HCT116 (cell line): ENCODE data around the gene STMP1. TPM values are rescaled to one million over a fixed set of nuclear protein-coding genes. Genes with fewer than 3 reads are reported as not detected.

Experiments used
- ATAC-seq: fragments of 200-7000 bp; cut with Tn5 transposase; 2 replicates; pipeline ENCODE4 v1.9.1; 2020; ENCODE audit warnings: mild to moderate bottlenecking, moderate library complexity
- BruUV-seq: library from RNA; stranded (reverse); fragments of 400-500 nt; replicated peaks from 2 replicates; lab custom pipeline; 2021; lab: Mats Ljungman, UMichigan
- CTCF ChIA-PET: fragments of 300-600 bp; sonication (Branson Sonifier 250); formaldehyde crosslinking; loops from one replicate; lab custom pipeline; 2021; ENCODE audit warnings: antibody characterized with exemption; lab: Charles Lee
- POLR2A ChIA-PET: fragments of 300-600, 350-600 bp; sonication (Branson Sonifier 250); formaldehyde crosslinking; loops from one replicate; lab custom pipeline; 2021; ENCODE audit warnings: antibody characterized with exemption; lab: Charles Lee
- RAD21 ChIA-PET, 2 experiments: fragments of 300-600 bp; sonication (Branson Sonifier 250); formaldehyde crosslinking; loops; one replicate each; lab custom pipeline; 2023; ENCODE audit warnings: low total read pairs in 2 of 2; ENCODE audit not compliant: uncharacterized antibody in 2 of 2, unreplicated experiment in 2 of 2, low non-redundant PET in 1 of 2; lab: Charles Lee
- DNase-seq: peaks from one replicate; pipeline ENCODE4 v3.0.0-alpha.2; 2010; ENCODE audit warnings: low read depth, low spot score
- H2AFZ ChIP-seq: fragments of 200-600 bp; shearing (Covaris generic), sonication (generic); 2 replicates; pipeline ENCODE4 v1.6.1; 2017; ENCODE audit warnings: low read depth, mixed run types, mixed read lengths, antibody characterized with exemption, low read length; ENCODE audit not compliant: poor library complexity, severe bottlenecking
- H3K27ac ChIP-seq: 2 replicates; pipeline ENCODE4 v1.5.1; 2012; ENCODE audit warnings: low read depth, low read length
- H3K27me3 ChIP-seq: fragments of 200-600 bp; sonication (generic); 2 replicates; pipeline ENCODE4 v1.6.1; 2016; ENCODE audit warnings: mixed run types, low read length, mixed read lengths; ENCODE audit not compliant: insufficient read depth
- H3K36me3 ChIP-seq, 2 experiments: fragments of 200-500 bp in 1 of 2; fragments of 200-600 bp in 1 of 2; sonication (Bioruptor generic) in 1 of 2; sonication (generic) in 1 of 2; 2 replicates each; pipeline versions ENCODE4 v1.5.1 to v1.6.1; 2014 to 2016; ENCODE audit warnings: low read length in 2 of 2, inconsistent platforms in 1 of 2, mixed read lengths in 1 of 2, mixed run types in 1 of 2; ENCODE audit not compliant: insufficient read depth in 2 of 2, control insufficient read depth in 1 of 2
- H3K4me1 ChIP-seq, 2 experiments: fragments of 200-600 bp in 1 of 2; sonication (generic) in 1 of 2; 2 replicates each; pipeline versions ENCODE4 v1.5.1 to v1.6.1; 2012 to 2017; ENCODE audit warnings: low read length in 2 of 2, inconsistent platforms in 1 of 2, mild to moderate bottlenecking in 1 of 2, mixed read lengths in 1 of 2, mixed run types in 1 of 2, moderate library complexity in 1 of 2; ENCODE audit not compliant: insufficient read depth in 2 of 2, control insufficient read depth in 1 of 2
- H3K4me2 ChIP-seq: fragments of 200-600 bp; sonication (generic); 2 replicates; pipeline ENCODE4 v1.6.1; 2017; ENCODE audit warnings: mixed run types, low read length, mixed read lengths
- H3K4me3 ChIP-seq, 2 experiments: fragments of 200-600 bp in 1 of 2; sonication (generic) in 1 of 2; replicated peaks in 1 of 2; 2 replicates each; pipeline ENCODE4 v1.5.1; 2011 to 2016; ENCODE audit warnings: low read length in 2 of 2, control low read depth in 1 of 2, low read depth in 1 of 2, mild to moderate bottlenecking in 1 of 2, mixed read lengths in 1 of 2, mixed run types in 1 of 2
- H3K79me2 ChIP-seq: fragments of 200-600 bp; sonication (generic); 2 replicates; pipeline ENCODE4 v1.6.1; 2017; ENCODE audit warnings: mild to moderate bottlenecking, mixed run types, low read length, moderate library complexity, mixed read lengths; ENCODE audit not compliant: insufficient read depth
- H3K9ac ChIP-seq: fragments of 200-600 bp; sonication (generic); 2 replicates; pipeline ENCODE4 v1.6.1; 2016; ENCODE audit warnings: low read length, mixed read lengths
- H3K9me2 ChIP-seq: fragments of 200-600 bp; sonication (generic), shearing (Covaris generic); 2 replicates; pipeline ENCODE4 v1.6.1; 2017; ENCODE audit warnings: mixed run types, mild to moderate bottlenecking, moderate library complexity; ENCODE audit not compliant: insufficient read depth
- H3K9me3 ChIP-seq, 2 experiments: fragments of 200-500 bp in 1 of 2; fragments of 200-600 bp in 1 of 2; sonication (Bioruptor generic) in 1 of 2; sonication (generic) in 1 of 2; 2 replicates each; pipeline ENCODE4 v1.6.1; 2014 to 2017; ENCODE audit warnings: low read length in 2 of 2, mixed read lengths in 2 of 2, inconsistent platforms in 1 of 2, low read depth in 1 of 2, mild to moderate bottlenecking in 1 of 2, mixed run types in 1 of 2, moderate library complexity in 1 of 2; ENCODE audit not compliant: control insufficient read depth in 1 of 2, insufficient read depth in 1 of 2
- H4K20me1 ChIP-seq: fragments of 200-600 bp; sonication (generic), shearing (Covaris generic); 2 replicates; pipeline ENCODE4 v1.6.1; 2017; ENCODE audit warnings: mixed run types, mild to moderate bottlenecking, moderate library complexity; ENCODE audit not compliant: insufficient read depth
- CBX3 ChIP-seq: IDR thresholded peaks from 2 replicates; pipeline ENCODE4 v1.6.1; 2012; ENCODE audit warnings: low read depth
- EZH2 ChIP-seq: fragments of 200-600 bp; sonication (generic); IDR thresholded peaks from 2 replicates; pipeline ENCODE4 v1.6.1; 2017; ENCODE audit warnings: antibody characterized with exemption, mixed run types
- POLR2AphosphoS5 ChIP-seq: IDR thresholded peaks from 2 replicates; pipeline ENCODE4 v1.6.1; 2011; ENCODE audit warnings: mild to moderate bottlenecking, low read depth, low read length, moderate library complexity
- SP1 ChIP-seq: IDR thresholded peaks from 2 replicates; pipeline ENCODE4 v1.6.1; 2012; ENCODE audit warnings: low read depth
- ZFX ChIP-seq: fragments of 450-650 bp; IDR thresholded peaks from 2 replicates; pipeline ENCODE4 v1.6.1; 2017
- intact Hi-C: fragments of 100-400 bp; cut with micrococcal nuclease; formaldehyde crosslinking; loops from 2 replicates; pipeline ENCODE4 v1.10.0; 2022
- total RNA-seq: library from RNA; stranded (reverse); gene quantifications from one replicate; pipeline ENCODE4 v1.2.1, GENCODE V29; 2021; ENCODE audit not compliant: unreplicated experiment
- TF ChIP-seq, protein P1 (sequence below): IDR thresholded peaks from 2 replicates; pipeline ENCODE4 v1.6.1; 2011; ENCODE audit warnings: mild to moderate bottlenecking, low read length, moderate library complexity; ENCODE audit not compliant: insufficient replicate concordance; ENCODE audit errors: extremely low read depth
- TF ChIP-seq, protein P2 (sequence below): IDR thresholded peaks from 2 replicates; pipeline ENCODE4 v1.6.1; 2012

STMP1 gene
- total RNA-seq, 1 experiment from 2014 or later, result 32.8 TPM

DNA sequence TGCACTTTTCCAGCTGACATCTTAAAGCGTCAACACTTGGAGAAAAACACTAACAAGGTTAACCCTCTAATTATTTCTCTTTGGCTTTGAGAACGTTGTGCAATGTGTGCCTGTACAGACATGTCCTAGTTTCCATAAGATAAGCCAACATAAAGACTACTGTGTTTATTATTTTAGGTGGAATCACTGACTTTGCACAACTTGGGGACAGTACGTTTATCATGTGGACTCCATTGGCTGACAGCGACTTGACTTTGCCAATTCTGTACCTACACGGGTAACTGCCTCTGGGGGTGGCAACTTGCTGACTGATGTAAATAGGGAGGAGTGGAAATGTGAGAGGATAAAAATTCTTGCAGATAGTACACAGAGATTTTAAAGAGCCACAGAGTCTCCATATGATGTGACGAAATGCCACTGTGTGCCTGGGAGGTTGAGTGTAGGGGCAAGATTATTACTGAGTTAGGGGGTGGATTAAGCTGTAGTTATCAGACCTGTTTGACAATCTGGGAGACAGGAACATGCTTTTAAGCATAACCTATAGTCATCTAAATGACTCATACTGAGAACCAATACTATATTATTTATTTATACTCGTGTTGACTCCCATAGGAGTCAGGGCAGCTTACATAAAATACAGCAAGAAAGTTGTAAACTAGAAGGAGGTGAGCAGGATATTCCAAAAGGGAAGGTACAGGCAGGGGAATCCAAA, 44.7 kb downstream of the STMP1 start:
- Histone ChIP-seq H4K20me1 (no peaks in the 10 kb centered on the region), H3K27ac (no peak overlapping the region), H3K9me2 (no peaks in the 10 kb centered on the region), H3K4me3 (no peak overlapping the region), H3K4me1 (peaks cover 0 to 9% of the 10 kb centered on the region in 2 experiments; a peak in 1 of 4 replicates), H3K36me3 (no peaks in the 10 kb centered on the region), H3K9me3 (no peaks in the 10 kb centered on the region), H3K27me3 (no peaks in the 10 kb centered on the region), H3K79me2 (no peaks in the 10 kb centered on the region), H3K9ac (no peak overlapping the region), H2AFZ (no peak overlapping the region), H3K4me2 (no peak overlapping the region)
- BruUV-seq, result no TSS peak
- ATAC-seq (no peak), DNase-seq (no peak)
- POLR2A ChIA-PET, result no interaction called here
- intact Hi-C loops, result no loop called here
- RAD21 ChIA-PET, result no interaction called here
- CTCF ChIA-PET, result interaction anchor here (1.2 kb wide), 1 partner anchor 10 kb away, joined by 3 read pairs; no protein-coding TSS in a partner anchor
- TF ChIP-seq ZFX (no peak), CBX3 (no peak), EZH2 (no peak), POLR2AphosphoS5 (no peak), SP1 (no peak)
- TF ChIP-seq, protein P1, sequence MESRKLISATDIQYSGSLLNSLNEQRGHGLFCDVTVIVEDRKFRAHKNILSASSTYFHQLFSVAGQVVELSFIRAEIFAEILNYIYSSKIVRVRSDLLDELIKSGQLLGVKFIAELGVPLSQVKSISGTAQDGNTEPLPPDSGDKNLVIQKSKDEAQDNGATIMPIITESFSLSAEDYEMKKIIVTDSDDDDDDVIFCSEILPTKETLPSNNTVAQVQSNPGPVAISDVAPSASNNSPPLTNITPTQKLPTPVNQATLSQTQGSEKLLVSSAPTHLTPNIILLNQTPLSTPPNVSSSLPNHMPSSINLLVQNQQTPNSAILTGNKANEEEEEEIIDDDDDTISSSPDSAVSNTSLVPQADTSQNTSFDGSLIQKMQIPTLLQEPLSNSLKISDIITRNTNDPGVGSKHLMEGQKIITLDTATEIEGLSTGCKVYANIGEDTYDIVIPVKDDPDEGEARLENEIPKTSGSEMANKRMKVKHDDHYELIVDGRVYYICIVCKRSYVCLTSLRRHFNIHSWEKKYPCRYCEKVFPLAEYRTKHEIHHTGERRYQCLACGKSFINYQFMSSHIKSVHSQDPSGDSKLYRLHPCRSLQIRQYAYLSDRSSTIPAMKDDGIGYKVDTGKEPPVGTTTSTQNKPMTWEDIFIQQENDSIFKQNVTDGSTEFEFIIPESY, result no peak
- TF ChIP-seq, protein P2, sequence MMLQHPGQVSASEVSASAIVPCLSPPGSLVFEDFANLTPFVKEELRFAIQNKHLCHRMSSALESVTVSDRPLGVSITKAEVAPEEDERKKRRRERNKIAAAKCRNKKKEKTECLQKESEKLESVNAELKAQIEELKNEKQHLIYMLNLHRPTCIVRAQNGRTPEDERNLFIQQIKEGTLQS, result no peak
